Measurements from ENCODE around the gene SAMD4A.

SAMD4A gene

GRCh38 chr14:54769951-54770863 lies 203.3 kb downstream of the SAMD4A start:
- H4K20me1 ChIP-seq (ENCODE audit: insufficient read depth), result no peaks in the 10 kb centered on the region
- no peaks in the 10 kb centered on the region for H3K4me1 ChIP-seq (ENCODE audit: low read depth, poor library complexity, severe bottlenecking)
- H3K36me3 ChIP-seq (ENCODE audit: insufficient read depth), result no peaks in the 10 kb centered on the region
- H3K4me3 ChIP-seq (IDR thresholded peaks at IDR 0.05; ENCODE audit: insufficient read depth, low read depth, low read length), result no peak overlapping the region
- no peak overlapping the region for H3K9ac ChIP-seq
- H3K79me2 ChIP-seq (ENCODE audit: insufficient read depth, low read depth), result no peaks in the 10 kb centered on the region
- no peaks in the 10 kb centered on the region for H3K27me3 ChIP-seq (ENCODE audit: insufficient read depth, low read depth)
- H3K4me2 ChIP-seq, result no peak overlapping the region
- H2AFZ ChIP-seq (ENCODE audit: low read depth), result no peak overlapping the region
- H3K27ac ChIP-seq, result no peak overlapping the region
- no peak for TF ChIP-seq CTCF (conservative IDR thresholded peaks at IDR 0.05; ENCODE audit: low read depth, low read length)

- Histone ChIP-seq H3K4me2 (no peak overlapping the region), H3K9ac (no peak overlapping the region), H3K4me1 (ENCODE audit: low read depth, poor library complexity, severe bottlenecking) (no peaks in the 10 kb centered on the region), H3K4me3 (IDR thresholded peaks at IDR 0.05; ENCODE audit: insufficient read depth, low read depth, low read length) (no peak overlapping the region), H3K27me3 (ENCODE audit: insufficient read depth, low read depth) (no peaks in the 10 kb centered on the region), H3K36me3 (ENCODE audit: insufficient read depth) (no peaks in the 10 kb centered on the region), H2AFZ (ENCODE audit: low read depth) (no peak overlapping the region), H3K27ac (no peak overlapping the region), H3K79me2 (ENCODE audit: insufficient read depth, low read depth) (no peaks in the 10 kb centered on the region), H4K20me1 (ENCODE audit: insufficient read depth) (no peaks in the 10 kb centered on the region)
- no peak for TF ChIP-seq CTCF (conservative IDR thresholded peaks at IDR 0.05; ENCODE audit: low read depth, low read length)
Observed at GRCh38 chr14:54771411-54772027, 204.6 kb downstream of the SAMD4A start.

- no peaks in the 10 kb centered on the region for H3K36me3 ChIP-seq (ENCODE audit: insufficient read depth)
- H2AFZ ChIP-seq (ENCODE audit: low read depth), result no peak overlapping the region
- H3K79me2 ChIP-seq (ENCODE audit: insufficient read depth, low read depth), result no peaks in the 10 kb centered on the region
- H3K4me3 ChIP-seq (IDR thresholded peaks at IDR 0.05; ENCODE audit: insufficient read depth, low read depth, low read length), result no peak overlapping the region
- H3K4me2 ChIP-seq, result no peak overlapping the region
- H3K27me3 ChIP-seq (ENCODE audit: insufficient read depth, low read depth), result no peaks in the 10 kb centered on the region
- H4K20me1 ChIP-seq (ENCODE audit: insufficient read depth), result no peaks in the 10 kb centered on the region
- no peak overlapping the region for H3K9ac ChIP-seq
- no peaks in the 10 kb centered on the region for H3K4me1 ChIP-seq (ENCODE audit: low read depth, poor library complexity, severe bottlenecking)
- no peak overlapping the region for H3K27ac ChIP-seq
- TF ChIP-seq CTCF (conservative IDR thresholded peaks at IDR 0.05; ENCODE audit: low read depth, low read length), result no peak
Observed at GRCh38 chr14:54772451-54772881, 205.5 kb downstream of the SAMD4A start.

- TF ChIP-seq CTCF (conservative IDR thresholded peaks at IDR 0.05; ENCODE audit: low read depth, low read length), result no peak
- H3K27ac ChIP-seq, result no peak overlapping the region
- H3K4me1 ChIP-seq (ENCODE audit: low read depth, poor library complexity, severe bottlenecking), result no peaks in the 10 kb centered on the region
- no peaks in the 10 kb centered on the region for H3K79me2 ChIP-seq (ENCODE audit: insufficient read depth, low read depth)
- no peaks in the 10 kb centered on the region for H4K20me1 ChIP-seq (ENCODE audit: insufficient read depth)
- H3K4me3 ChIP-seq (IDR thresholded peaks at IDR 0.05; ENCODE audit: insufficient read depth, low read depth, low read length), result no peak overlapping the region
- no peak overlapping the region for H2AFZ ChIP-seq (ENCODE audit: low read depth)
- no peaks in the 10 kb centered on the region for H3K27me3 ChIP-seq (ENCODE audit: insufficient read depth, low read depth)
- no peak overlapping the region for H3K9ac ChIP-seq
- no peak overlapping the region for H3K4me2 ChIP-seq
- H3K36me3 ChIP-seq (ENCODE audit: insufficient read depth), result no peaks in the 10 kb centered on the region
Observed at GRCh38 chr14:54773171-54774006, 206.5 kb downstream of the SAMD4A start.

All from KMS-11 (cell line).